Sigmoid colon (tissue), 7 donors: ENCODE data around the gene FRS3. TPM values are rescaled to one million over a fixed set of nuclear protein-coding genes. Genes with fewer than 3 reads are reported as not detected.
"Not testable (repeated sequence)": the region's sequence is repeated elsewhere in the genome, so short reads cannot be mapped to it uniquely, and the experiment has no call there.

Experiments
- DNase-seq: peaks from one replicate; pipeline ENCODE4 v3.0.0-alpha.2; 2019
- H3K27ac ChIP-seq, 4 donors: fragments of 200-600 bp; sonication (generic); one replicate each; pipeline ENCODE4 v1.5.1; 2016 to 2019; ENCODE audit warnings: mild to moderate bottlenecking in 1 of 4
- H3K27me3 ChIP-seq, 3 donors: fragments of 200-600 bp; sonication (generic); one replicate each; pipeline ENCODE4 v1.5.1; 2019; ENCODE audit warnings: mild to moderate bottlenecking in 1 of 3
- H3K36me3 ChIP-seq, 4 donors: fragments of 200-600 bp; sonication (generic); one replicate each; pipeline ENCODE4 v1.5.1; 2016 to 2019
- H3K4me1 ChIP-seq, 4 donors: fragments of 200-600 bp; sonication (generic); one replicate each; pipeline ENCODE4 v1.5.1; 2017 to 2019
- H3K4me3 ChIP-seq, 4 donors: fragments of 200-600 bp; sonication (generic); one replicate each; pipeline ENCODE4 v1.5.1; 2017 to 2019; ENCODE audit warnings: mild to moderate bottlenecking in 2 of 4, moderate library complexity in 1 of 4
- H3K9me3 ChIP-seq, 4 donors: fragments of 200-600 bp in 3 of 4; sonication (generic) in 3 of 4; one replicate each; pipeline versions ENCODE4 v1.5.1 to v1.6.1; 2013 to 2019
- CTCF ChIP-seq, 4 experiments: fragments of 450-650 bp in 3 of 4; fragments of 200-600 bp in 1 of 4; IDR thresholded peaks; one replicate each; pipeline ENCODE4 v1.5.1; 2016 to 2019; ENCODE audit warnings: antibody characterized with exemption in 4 of 4, mild to moderate bottlenecking in 3 of 4, moderate library complexity in 2 of 4
- EP300 ChIP-seq, 4 donors: sonication (generic); formaldehyde crosslinking; IDR thresholded peaks; one replicate each; pipeline ENCODE4 v1.6.1; 2017; ENCODE audit warnings: antibody characterized with exemption in 4 of 4
- POLR2A ChIP-seq, 2 donors: fragments of 450-650 bp; IDR thresholded peaks; one replicate each; pipeline ENCODE4 v1.6.1; 2016; ENCODE audit warnings: antibody characterized with exemption in 2 of 2, mild to moderate bottlenecking in 2 of 2, moderate library complexity in 2 of 2
- POLR2AphosphoS5 ChIP-seq, 4 donors: sonication (generic); formaldehyde crosslinking; IDR thresholded peaks; one replicate each; pipeline ENCODE4 v1.6.1; 2017; ENCODE audit warnings: antibody characterized with exemption in 4 of 4
- WGBS, 2 donors: extraction: QIAGEN DNeasy Blood & Tissue Kit; methylation state at CpG; one replicate each; pipeline ENCODE4 v1.1.7; 2013; 5-methylcytosine and 5-hydroxymethylcytosine counted together
- intact Hi-C: fragments of 100-400 bp; cut with DNase I; formaldehyde crosslinking; loops from one replicate; pipeline ENCODE4 v1.15.1; 2023
- polyA plus RNA-seq, 3 donors: library from polyadenylated mRNA; stranded (reverse); fragments of 200-250 nt; gene quantifications; one replicate each; pipeline ENCODE4 v1.2.3, GENCODE V29; 2013
- total RNA-seq, 4 donors: library from RNA; depleted of rRNA; stranded (reverse); fragments of >200 nt; gene quantifications; one replicate each; pipeline ENCODE4 v1.1.0, GENCODE V29; 2016
- donor health status: healthy with polysubstance abuse.
- donor health status: Bipolar disorder and iron deficiency.
- donor health status: healthy.

Gene FRS3
- total and polyA plus RNA-seq, 7 donors = 1.6 to 4.9 (median 4.6) TPM

- intact Hi-C loops = no loop called here
- no peaks in the 10 kb centered on the region for H3K27me3 ChIP-seq
- H3K4me1 ChIP-seq = peaks cover 0 to 10% (median 7%) of the 10 kb centered on the region in 4 donors
- H3K27ac ChIP-seq = peak overlapping the region; percentile 14 to 53 (median 50)
- no peak overlapping the region for H3K4me3 ChIP-seq
- no peaks in the 10 kb centered on the region for H3K9me3 ChIP-seq
- TF ChIP-seq EP300 (IDR thresholded peaks at IDR 0.05) (no peak), POLR2AphosphoS5 (IDR thresholded peaks at IDR 0.05) (no peak), CTCF (IDR thresholded peaks at IDR 0.05) (no peak), POLR2A (IDR thresholded peaks at IDR 0.05) (no peak)
- 50 to 56% methylated on average over 12 of the region's 12 CpGs for WGBS, 2 donors
- DNase-seq = peak; percentile 74
- peaks cover 0 to 28% (median 15%) of the 10 kb centered on the region in 4 donors for H3K36me3 ChIP-seq
These were observed 12.4 kb downstream of the FRS3 start for GRCh38 chr6:41767112-41767833.

DNA sequence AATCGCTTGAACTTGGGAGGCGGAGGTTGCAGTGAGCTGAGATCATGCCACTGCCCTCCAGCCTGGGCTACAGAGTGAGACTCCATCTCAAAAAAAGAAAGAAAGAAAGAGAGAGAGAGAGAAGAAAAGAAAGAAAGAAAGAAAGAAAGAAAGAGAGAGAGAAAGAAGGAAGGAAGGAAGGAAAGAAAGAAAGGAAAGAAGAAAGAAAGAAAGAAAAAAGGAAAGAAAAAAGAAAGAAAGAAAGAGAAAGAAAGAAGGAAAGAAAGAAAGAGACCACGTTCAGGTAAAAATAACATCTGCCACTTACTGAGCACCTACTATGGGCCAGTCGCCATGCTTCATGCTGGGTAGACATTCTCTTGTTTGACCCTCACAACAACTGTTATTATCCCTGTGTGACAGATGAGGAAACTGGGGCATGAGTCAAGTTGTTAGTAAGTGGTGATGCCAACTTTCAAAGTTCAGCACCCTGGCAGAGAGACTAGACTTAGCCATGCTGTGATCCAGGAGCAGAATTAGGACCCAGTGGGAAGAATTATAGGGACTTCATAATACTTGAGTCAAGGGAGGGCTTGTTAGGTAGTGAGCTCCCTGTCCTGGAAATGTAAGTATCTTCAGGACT lies 13.5 kb downstream of the FRS3 start:
- H3K27ac ChIP-seq = not testable (repeated sequence)

DNA sequence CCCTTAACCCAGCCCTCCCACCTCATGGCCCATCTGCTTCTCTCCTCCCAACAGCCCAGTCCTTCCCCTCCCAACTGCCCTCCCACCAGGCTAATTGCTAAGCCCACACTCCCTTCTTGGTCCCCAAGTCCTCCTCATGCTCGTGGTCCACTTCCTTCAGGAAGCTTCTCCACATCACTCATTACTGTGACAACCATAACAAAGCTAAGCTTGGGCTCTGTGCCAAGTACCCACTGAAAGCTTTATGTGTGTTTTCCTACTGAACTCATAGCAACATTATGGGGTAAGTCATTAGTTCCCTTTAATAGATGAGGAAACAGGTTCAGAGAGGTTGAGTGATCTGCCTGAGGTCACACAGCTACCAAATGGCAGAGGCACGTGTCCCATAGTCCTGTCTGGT lies 16.2 kb downstream of the FRS3 start:
- Histone ChIP-seq H3K9me3 (no peaks in the 10 kb centered on the region), H3K27me3 (no peaks in the 10 kb centered on the region), H3K27ac (no peak overlapping the region), H3K4me3 (no peak overlapping the region), H3K36me3 (no peaks in the 10 kb centered on the region), H3K4me1 (peaks cover 0 to 10% (median 7%) of the 10 kb centered on the region in 4 donors)
- TF ChIP-seq POLR2AphosphoS5 (IDR thresholded peaks at IDR 0.05) (no peak), CTCF (IDR thresholded peaks at IDR 0.05) (no peak), EP300 (IDR thresholded peaks at IDR 0.05) (no peak), POLR2A (IDR thresholded peaks at IDR 0.05) (no peak)
- 37 to 42% methylated on average over 2 of the region's 2 CpGs for WGBS, 2 donors
- intact Hi-C loops = no loop called here
- no peak for DNase-seq

More for the DNA sequence above, 13.5 kb downstream of the FRS3 start:
- H3K36me3 ChIP-seq = peaks cover 0 to 17% (median 6%) of the 10 kb centered on the region in 4 donors
- H3K4me3 ChIP-seq, DNase-seq, intact Hi-C loops, H3K27me3 ChIP-seq, H3K9me3 ChIP-seq: not testable (repeated sequence)
- peaks cover 0 to 10% (median 7%) of the 10 kb centered on the region in 4 donors for H3K4me1 ChIP-seq
- 89 to 95% methylated on average over 4 of the region's 4 CpGs for WGBS, 2 donors

GRCh38 chr6:41759905-41760579 lies 19.7 kb downstream of the FRS3 start:
- Histone ChIP-seq H3K27ac (no peak overlapping the region), H3K9me3 (no peaks in the 10 kb centered on the region), H3K4me3 (no peak overlapping the region), H3K27me3 (no peaks in the 10 kb centered on the region), H3K36me3 (no peaks in the 10 kb centered on the region), H3K4me1 (no peaks in the 10 kb centered on the region)
- 80 to 91% methylated on average over 2 of the region's 2 CpGs for WGBS, 2 donors
- intact Hi-C loops = no loop called here
- TF ChIP-seq CTCF (IDR thresholded peaks at IDR 0.05) (no peak), POLR2AphosphoS5 (IDR thresholded peaks at IDR 0.05) (no peak), EP300 (IDR thresholded peaks at IDR 0.05) (no peak), POLR2A (IDR thresholded peaks at IDR 0.05) (no peak)
- no peak for DNase-seq
